Muscle layer of colon (tissue), 2 donors: ENCODE measurements around the gene AIF1.
A peak's percentile ranks its signal among the peaks of the same experiment; 100 is the strongest.

Source experiments
- H3K27ac ChIP-seq: one replicate; pipeline ENCODE4 v1.7.0; 2013; ENCODE audit warnings: low read depth, mild to moderate bottlenecking, low read length, moderate library complexity
- H3K27me3 ChIP-seq, 2 donors: one replicate each; pipeline ENCODE4 v1.7.0; 2013; ENCODE audit warnings: low read length in 2 of 2, mild to moderate bottlenecking in 2 of 2; ENCODE audit not compliant: insufficient read depth in 2 of 2, control insufficient read depth in 1 of 2
- H3K36me3 ChIP-seq: one replicate; pipeline ENCODE4 v1.7.0; 2013; ENCODE audit warnings: mild to moderate bottlenecking, low read length; ENCODE audit not compliant: insufficient read depth
- H3K4me1 ChIP-seq: one replicate; pipeline ENCODE4 v1.7.0; 2013; ENCODE audit warnings: mild to moderate bottlenecking, low read length; ENCODE audit not compliant: insufficient read depth
- H3K4me3 ChIP-seq, 2 donors: one replicate each; pipeline ENCODE4 v1.7.0; 2013; ENCODE audit warnings: low read length in 2 of 2, low read depth in 1 of 2, mild to moderate bottlenecking in 1 of 2, moderate library complexity in 1 of 2
- H3K9ac ChIP-seq: one replicate; pipeline ENCODE4 v1.7.0; 2013; ENCODE audit warnings: low read length
- H3K9me3 ChIP-seq: one replicate; pipeline ENCODE4 v1.7.0; 2013; ENCODE audit warnings: mild to moderate bottlenecking, low read length
- donor health status: abdominal sarcoma.
- donor health status: Adenocarcinoma of cecum.

The AIF1 gene

DNA sequence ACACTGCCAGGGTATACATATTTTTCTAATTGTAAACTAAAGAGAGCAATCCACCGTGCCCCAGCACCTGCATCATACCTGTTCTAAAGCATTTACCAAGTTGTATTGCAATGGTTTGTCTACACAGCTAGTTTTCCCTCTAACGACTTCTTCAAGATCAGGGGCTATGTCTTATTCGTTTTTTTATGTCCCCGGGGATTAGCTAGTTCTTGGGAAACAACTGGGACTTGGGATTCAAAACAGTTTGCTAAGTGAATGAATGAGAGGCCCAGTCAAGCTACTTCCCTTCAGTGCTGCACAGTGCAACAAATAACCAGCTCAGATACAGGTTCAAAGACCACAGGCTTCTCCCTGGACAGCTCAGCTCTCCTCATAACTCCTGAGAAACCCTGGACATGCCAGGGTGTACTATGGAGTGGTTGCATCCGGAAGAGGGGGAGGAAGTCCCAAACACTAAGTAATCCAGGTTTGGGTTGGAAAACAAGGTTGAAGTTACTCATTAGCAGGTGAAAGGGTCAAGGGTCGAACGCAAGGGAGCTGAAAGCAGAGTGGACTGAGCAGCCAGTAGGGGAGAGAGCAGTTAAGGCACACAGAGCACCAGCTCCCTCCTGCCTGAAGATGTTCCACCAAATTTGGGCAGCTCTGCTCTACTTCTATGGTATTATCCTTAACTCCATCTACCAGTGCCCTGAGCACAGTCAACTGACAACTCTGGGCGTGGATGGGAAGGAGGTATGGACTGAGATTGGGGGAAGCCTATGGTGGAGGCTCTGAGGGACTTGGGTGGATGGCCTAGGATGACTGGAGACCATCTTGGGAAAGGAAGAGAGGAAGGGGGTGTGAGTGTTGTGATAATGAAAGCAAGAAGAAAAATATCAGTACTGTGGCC is 40.6 kb downstream of the AIF1 start, which contains the start of gene APOM:
APOM (plus strand) TSS at position 546 of the 889 bp plus-strand sequence; CDS start at position 619, 73 bp downstream.
- peaks cover 14% of the 10 kb centered on the region for H3K36me3 ChIP-seq
- H3K9me3 ChIP-seq: no peaks in the 10 kb centered on the region
- H3K4me1 ChIP-seq: peaks cover 51% of the 10 kb centered on the region
- H3K27ac ChIP-seq: no peak within 1 kb of the TSS
- H3K9ac ChIP-seq: no peak within 1 kb of the TSS
- no peaks in the 10 kb centered on the region for H3K27me3 ChIP-seq
- no peak within 1 kb of the TSS for H3K4me3 ChIP-seq

DNA sequence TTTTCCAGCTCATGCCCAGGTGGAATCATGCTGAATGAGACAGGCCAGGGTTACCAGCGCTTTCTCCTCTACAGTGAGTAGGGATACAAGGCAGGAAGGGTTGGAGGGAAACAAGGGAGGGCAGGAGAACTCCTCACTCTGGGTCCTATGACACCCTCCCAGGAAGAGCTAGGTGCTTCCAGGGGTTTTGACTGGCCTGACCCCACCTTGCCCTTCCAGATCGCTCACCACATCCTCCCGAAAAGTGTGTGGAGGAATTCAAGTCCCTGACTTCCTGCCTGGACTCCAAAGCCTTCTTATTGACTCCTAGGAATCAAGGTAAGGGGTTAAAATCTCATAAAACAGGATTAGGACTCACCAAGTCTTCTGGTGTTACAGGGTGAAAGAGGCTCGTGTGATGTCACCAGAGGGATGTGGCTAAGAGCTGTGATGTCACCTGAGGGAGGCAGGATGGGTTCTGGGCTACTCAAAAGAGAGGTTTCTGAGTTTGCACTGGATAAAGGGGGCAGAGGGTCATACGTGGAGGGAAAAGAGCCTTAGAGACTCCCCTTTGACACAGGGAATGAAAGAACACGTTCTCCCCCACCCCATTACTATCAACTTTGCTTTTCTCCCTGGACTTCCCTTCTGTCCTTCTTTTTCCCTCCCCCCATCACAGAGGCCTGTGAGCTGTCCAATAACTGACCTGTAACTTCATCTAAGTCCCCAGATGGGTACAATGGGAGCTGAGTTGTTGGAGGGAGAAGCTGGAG is 42.5 kb downstream of the AIF1 start:
- H3K4me3 ChIP-seq: no peak overlapping the region
- no peaks in the 10 kb centered on the region for H3K9me3 ChIP-seq
- H3K27ac ChIP-seq: no peak overlapping the region
- H3K36me3 ChIP-seq: peaks cover 25% of the 10 kb centered on the region
- H3K9ac ChIP-seq: no peak overlapping the region
- H3K4me1 ChIP-seq: peaks cover 55% of the 10 kb centered on the region
- no peaks in the 10 kb centered on the region for H3K27me3 ChIP-seq

DNA sequence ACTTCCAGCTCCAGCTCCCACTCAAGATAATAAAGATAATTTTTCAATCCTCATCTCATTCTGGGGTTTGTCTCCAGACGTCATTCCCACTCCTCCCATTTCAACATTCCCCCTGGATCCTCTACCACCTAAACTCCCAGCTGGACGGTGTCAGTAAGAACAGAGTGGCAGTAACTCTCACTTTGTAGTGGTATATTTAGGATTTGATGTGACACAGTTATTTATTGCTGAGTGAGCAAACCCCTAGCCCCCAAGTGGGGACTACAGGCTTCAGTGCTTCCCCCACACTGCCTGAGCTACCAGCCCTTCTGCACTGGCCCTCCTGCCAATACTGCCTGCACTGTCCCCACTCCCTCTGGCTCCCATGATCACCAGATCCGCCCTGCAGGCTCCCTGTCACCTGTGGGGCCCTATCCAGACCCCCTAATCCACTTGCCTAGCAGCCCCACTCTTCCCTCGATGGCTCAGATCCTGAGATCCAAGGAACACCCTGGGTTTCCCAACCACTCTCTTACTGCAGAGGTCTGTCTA is 43.2 kb downstream of the AIF1 start:
- Histone ChIP-seq H3K27me3 (no peaks in the 10 kb centered on the region), H3K36me3 (peaks cover 28% of the 10 kb centered on the region), H3K9me3 (no peaks in the 10 kb centered on the region), H3K9ac (no peak overlapping the region), H3K4me3 (no peak overlapping the region), H3K27ac (no peak overlapping the region), H3K4me1 (peaks cover 60% of the 10 kb centered on the region)

DNA sequence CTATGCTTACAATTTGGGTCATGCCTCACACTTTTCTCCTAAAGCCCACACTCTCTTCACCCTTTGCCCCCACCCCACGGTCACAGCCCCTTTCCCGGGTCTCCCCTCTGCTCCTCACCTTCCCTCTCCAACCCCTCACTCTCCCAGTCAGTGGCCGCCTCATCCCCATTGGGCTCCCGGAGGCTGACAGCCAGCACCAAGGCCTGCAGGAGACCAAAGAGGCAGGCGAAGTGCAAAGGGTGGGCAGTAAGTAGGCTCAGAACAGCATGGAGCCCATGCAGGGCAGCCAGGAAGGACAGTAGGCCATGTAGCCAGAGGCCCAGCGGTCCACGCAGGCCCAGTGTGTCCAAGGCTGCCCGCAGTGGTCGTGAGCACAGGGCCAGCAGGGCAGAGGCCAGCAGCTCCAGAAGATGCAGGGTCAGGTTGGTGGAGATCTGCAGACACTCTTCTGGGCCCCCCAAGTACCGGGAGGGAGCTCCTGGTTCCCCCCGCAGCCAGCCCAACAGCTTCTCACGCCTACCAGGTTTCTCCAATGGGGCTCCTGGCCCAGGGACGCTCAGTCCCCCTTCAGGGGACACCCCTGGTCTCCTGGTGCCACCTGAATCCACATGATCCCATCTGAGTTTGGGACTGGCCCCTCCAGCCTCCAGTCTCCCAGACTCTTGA is 44.1 kb downstream of the AIF1 start:
- Histone ChIP-seq H3K9ac (peak overlapping the region; percentile 89), H3K27ac (no peak overlapping the region), H3K27me3 (no peaks in the 10 kb centered on the region), H3K4me3 (peak overlapping the region; percentile 80 to 100), H3K4me1 (peaks cover 61% of the 10 kb centered on the region), H3K9me3 (no peaks in the 10 kb centered on the region), H3K36me3 (peaks cover 32% of the 10 kb centered on the region)

DNA sequence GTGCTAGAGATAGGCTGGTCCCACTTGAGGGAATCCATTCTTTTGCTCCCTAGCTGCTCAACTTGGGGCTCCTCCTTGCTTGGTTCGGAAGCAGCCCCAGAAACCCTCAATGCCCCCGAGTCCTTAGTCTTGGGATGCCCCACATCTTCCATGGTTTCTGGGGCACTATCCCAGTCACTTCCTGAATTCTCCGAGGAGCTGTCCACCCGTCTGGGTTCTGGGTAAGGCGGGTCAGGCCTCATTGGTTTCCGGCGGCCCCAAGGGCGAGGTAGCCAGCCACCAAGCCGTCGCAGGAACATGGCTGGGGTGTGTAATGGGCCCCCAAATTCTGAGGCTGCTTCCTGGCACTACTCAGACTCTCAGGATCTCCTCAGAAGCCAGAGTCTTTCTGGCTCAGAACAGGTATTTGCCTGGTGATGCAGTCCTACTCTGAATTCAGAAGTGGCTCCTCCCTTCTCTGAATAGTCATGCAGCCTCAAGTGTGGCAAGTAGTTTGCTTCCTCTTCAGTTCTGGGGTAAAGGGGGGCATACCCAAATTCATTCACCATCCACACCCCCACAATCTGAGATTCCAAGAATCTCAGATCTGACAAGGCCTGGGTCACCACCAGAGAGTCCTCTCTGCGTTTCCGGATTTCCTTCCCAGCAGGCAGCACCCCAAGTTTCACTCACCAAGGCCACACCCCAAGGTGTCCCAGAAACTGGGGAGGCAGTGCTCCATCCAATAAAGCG is 44.8 kb downstream of the AIF1 start:
- Histone ChIP-seq H3K9me3 (no peaks in the 10 kb centered on the region), H3K27me3 (no peaks in the 10 kb centered on the region), H3K4me3 (peak overlapping the region; percentile 80 to 100), H3K36me3 (peaks cover 32% of the 10 kb centered on the region), H3K4me1 (peaks cover 62% of the 10 kb centered on the region), H3K9ac (peak overlapping the region; percentile 89), H3K27ac (peak overlapping the region; percentile 93)

DNA sequence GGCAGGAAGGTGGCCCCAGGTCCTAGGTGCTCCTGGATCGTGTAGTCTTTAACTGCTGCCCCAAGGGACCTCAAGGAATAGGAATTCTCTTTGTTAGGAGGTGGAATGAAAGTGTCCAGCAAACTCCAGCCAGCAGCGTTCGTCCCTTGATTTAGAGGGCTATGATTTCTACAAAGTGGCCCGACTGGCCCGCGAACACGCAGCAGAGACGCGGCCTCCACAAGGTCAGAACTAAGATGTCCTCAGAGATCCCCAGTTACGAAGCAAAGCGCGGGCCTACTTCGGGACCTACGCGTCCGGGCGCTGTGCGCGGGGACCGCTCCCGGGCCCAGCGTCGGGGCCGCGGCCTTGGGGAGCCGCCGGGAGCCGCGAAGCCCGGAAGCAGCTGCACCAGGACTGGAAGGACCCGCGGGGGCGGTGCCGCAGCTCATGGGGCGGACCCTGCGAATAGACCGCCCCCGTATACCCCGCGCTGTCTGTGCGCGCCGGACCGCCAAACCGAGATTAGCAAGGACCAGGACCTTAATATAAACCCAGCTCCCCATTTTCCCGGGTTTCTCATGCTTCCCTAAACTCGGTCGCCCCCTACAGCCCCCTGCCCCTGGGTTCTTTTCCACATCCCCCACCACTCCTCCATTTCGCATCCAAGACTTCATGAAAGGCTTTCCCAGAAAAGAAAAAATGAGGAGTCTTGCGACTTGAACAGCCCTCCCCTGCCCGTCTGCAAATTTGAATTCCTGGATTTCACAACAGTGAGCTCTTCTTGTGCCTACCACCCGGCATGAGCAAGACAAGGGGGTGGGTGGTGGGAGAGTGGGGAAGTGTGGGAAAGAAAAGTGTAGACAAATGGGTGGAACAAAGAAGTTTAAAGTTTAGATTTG is 45.6 kb downstream of the AIF1 start, which contains the start of gene C6orf47:
C6orf47 (minus strand) TSS at position 398 of the 881 bp plus-strand sequence. CDS start 831 bp downstream, outside the sequence.
- Histone ChIP-seq H3K36me3 (peaks cover 29% of the 10 kb centered on the region), H3K9ac (peak within 1 kb of the TSS; percentile 89)

DNA sequence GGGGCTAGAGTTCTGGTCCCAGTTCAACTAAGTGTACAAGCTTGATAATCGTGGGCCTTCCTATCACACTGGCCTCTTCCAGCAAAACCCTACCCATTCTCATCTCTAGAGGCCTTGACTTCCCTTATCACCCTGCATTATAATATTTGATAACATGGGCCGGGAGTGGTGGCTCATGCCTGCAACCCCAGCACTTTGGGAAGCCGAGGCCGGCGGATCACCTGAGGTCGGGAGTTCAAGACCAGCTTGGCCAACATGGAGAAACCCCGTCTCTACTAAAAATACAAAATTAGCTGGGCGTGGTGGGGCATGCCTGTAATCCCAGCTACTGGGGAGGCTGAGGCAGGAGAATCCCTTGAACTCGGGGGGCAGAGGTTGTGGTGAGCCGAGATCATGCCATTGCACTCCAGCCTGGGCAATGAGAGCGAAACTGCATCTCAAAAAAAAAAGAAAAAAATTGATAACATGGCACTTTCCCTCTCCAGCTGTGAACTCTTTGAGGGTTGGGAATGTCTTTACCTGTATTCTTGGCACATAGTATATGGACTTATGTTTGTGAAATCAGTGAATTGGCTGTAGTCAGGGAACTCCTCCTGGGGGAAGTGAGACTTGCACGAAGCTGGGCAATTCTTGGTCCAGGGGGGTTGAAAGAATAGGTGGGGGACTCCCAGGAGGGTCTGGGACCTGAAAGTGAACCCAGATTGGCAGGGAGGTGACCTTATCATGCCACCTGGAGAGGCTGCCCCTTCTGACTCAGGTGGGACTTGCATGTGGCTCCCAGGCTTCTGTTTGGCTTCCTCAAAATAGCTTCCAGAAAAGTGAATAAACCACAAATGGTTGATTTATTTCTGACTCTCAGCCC is 46.5 kb downstream of the AIF1 start:
- Histone ChIP-seq H3K27ac (peak overlapping the region; percentile 93), H3K4me3 (peak overlapping the region; percentile 80 to 100), H3K9me3 (no peaks in the 10 kb centered on the region), H3K9ac (peak overlapping the region; percentile 89), H3K27me3 (no peaks in the 10 kb centered on the region), H3K36me3 (peaks cover 26% of the 10 kb centered on the region), H3K4me1 (peaks cover 64% of the 10 kb centered on the region)

More for the DNA sequence above, 45.6 kb downstream of the AIF1 start, which contains the start of gene C6orf47:
- H3K4me1 ChIP-seq: peaks cover 62% of the 10 kb centered on the region
- peak within 1 kb of the TSS; percentile 80 to 100 for H3K4me3 ChIP-seq
- no peaks in the 10 kb centered on the region for H3K9me3 ChIP-seq
- peak within 1 kb of the TSS; percentile 93 for H3K27ac ChIP-seq
- no peaks in the 10 kb centered on the region for H3K27me3 ChIP-seq

DNA sequence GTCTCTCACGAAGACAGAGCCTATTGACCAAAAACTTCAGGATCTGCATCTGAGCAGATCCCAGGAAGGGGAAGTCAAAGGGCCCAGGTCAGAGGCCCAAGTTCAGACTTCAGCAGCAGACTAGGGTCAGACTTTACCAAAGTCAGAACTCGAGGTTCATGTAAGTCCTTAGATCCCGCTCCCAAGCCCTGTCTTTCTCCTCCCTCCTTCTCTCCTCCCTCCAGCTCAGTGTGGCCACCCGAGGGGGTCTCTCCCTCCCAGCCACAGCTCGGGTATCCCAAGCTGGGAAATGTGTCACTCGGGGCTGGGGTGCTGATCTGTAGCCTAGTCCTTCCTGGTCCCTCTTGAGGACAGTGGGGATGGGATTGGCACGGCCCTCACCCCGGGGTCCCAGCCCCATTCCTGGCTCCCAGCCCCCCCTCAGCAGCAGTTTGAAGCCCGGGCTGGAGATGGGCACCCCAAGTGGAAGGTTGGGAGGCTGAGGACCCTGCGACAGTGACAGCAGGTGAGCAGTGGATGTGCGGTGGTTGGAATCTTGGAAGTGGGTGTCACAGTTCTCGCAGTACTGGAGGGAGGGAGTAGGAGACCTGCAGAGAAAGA is 47.2 kb downstream of the AIF1 start:
- Histone ChIP-seq H3K27me3 (no peaks in the 10 kb centered on the region), H3K36me3 (peaks cover 29% of the 10 kb centered on the region), H3K4me3 (no peak overlapping the region), H3K4me1 (peaks cover 67% of the 10 kb centered on the region), H3K9ac (no peak overlapping the region), H3K9me3 (no peaks in the 10 kb centered on the region), H3K27ac (no peak overlapping the region)
